GF-D8 (cell line): ENCODE results near the gene SERPINB5.
"Not testable (repeated sequence)": the region's sequence is repeated elsewhere in the genome, so short reads cannot be mapped to it uniquely, and the experiment has no call there.

ENCODE experiments used
- DNase-seq: peaks from one replicate; lab custom pipeline; 2025; lab: John Stamatoyannopoulos, UW

Gene SERPINB5

GRCh38 chr18:63476668-63477067, at the start of gene SERPINB5:
SERPINB5 (plus strand) TSS chr18:63476958; CDS start chr18:63484429, 7,471 bp downstream.
- no peak for DNase-seq

DNA sequence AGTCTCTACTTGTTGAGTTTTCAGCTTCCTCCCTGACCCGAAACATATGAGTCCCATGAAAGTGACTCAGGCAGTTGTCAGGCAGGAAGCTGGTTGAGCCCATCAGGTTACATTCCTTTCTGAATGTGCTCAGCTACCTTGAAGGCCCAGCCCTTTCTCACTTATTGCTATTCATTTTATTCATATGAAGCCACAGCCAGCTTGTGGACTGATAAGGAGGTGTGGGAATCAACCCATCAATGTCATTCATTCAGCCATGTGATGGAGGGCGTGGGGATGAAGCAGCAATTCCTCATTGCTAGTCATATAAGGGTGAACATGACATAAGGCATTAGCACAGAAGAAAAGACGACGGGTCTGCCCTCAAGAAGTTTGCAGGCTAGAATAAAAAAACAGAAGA, 49.2 kb upstream of the SERPINB5 start:
- no peak for DNase-seq

DNA sequence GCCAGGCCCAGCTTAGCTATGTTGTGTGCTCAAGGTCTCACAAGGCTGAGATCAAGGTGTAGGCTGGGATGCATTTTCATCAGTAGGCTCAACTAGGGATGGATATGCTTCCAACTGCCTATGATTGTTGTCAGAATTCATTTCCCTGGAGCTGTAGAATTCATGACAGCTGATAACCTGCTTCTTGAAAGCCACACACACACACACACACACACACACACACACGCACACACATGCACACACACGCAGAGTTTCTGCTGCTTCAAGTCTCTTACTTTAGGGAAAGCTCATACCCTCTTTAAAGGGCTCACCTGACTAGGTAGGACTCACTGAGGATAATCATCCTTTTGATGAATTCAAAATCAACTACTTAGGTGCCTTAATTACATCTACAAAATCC, 46.2 kb upstream of the SERPINB5 start:
- DNase-seq, result no peak

DNA sequence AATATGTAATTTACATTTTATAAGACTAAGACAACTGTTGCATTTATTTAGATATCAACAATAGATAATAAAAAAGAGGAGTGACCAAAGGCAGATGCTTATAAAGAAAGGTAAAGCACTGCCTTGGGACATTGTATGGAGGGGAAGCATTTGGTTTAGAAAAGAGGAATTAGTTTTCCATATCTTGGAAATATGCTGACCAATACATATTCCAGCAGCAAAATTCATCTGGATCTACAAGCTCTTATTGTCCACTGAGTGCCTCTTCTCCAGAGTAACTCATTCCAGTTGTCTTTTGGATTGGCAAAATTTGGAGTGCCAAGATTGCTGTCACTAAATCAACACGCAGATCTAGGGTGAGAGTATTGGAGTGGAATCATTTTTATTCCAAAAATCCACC, 45.6 kb upstream of the SERPINB5 start:
- DNase-seq, result no peak

- no peak for DNase-seq
These were observed 43.4 kb upstream of the SERPINB5 start for GRCh38 chr18:63433334-63433866.

GRCh38 chr18:63438181-63438580, 38.6 kb upstream of the SERPINB5 start:
- DNase-seq, result no peak

GRCh38 chr18:63439334-63439733, 37.4 kb upstream of the SERPINB5 start:
- DNase-seq, result peak; percentile 15

GRCh38 chr18:63440219-63440618, 36.5 kb upstream of the SERPINB5 start:
- no peak for DNase-seq

DNA sequence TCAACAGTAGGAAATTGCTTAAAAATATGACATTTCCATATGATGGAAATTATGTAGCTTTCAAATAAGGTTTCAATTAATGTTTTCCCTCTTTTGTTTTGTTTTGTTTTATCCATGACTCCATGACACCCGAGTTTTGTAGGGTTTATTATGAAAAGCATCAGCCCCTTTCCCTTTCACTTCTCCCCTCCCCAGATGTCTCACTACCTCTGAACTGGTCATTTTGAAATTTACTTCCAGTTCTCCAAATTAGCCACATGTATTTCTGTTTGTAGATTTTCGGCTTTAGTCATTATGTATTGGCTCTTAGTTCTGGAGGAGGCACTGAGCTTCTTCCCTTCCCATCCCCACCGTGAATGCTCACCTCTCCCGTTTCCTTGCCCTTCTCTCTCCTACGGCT, 35.9 kb upstream of the SERPINB5 start:
- DNase-seq, result no peak

- DNase-seq, result no peak
These were observed 32.9 kb upstream of the SERPINB5 start for GRCh38 chr18:63443829-63444228.

DNA sequence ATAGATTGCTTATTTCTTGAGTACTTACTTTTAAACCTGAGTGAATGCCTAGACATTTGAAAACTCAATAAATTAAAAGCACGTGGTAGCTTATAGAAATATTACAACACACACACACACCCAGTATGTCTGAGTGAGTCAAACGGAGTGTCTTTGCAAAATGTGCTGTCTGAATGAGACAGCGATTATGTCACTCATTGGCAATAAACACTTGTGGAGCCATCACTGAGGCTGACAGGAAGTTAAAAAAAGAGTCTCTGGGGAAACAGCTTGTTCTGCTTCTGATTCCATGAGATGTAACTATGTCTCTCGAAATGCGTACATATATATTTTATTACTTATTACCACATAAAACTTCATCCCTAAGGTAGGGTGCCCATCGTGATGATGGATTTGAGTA, 32.2 kb upstream of the SERPINB5 start:
- DNase-seq, result peak; percentile 86

- no peak for DNase-seq
These were observed 31.7 kb upstream of the SERPINB5 start for GRCh38 chr18:63445037-63445436.

DNA sequence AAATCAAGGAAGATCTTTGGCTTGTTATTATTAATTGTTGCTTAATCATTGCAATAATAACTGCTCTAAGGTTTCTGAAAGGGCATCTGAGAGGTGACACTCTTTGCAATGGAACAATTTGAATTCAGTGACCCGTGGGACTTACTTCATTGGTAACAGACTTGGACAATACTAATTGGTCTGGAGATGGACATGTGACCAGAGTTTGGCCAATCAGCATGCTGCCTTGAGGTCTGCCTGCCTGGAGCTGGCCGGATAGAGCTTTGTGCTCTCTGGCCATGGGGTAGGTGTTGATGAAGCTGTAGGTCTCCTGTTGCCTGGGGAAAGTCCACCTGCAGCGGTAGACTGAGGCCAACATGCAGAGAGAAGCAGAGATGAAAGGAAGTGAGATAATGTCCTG, 30.5 kb upstream of the SERPINB5 start:
- no peak for DNase-seq

- no peak for DNase-seq
These were observed 29.7 kb upstream of the SERPINB5 start for GRCh38 chr18:63447066-63447465.

DNA sequence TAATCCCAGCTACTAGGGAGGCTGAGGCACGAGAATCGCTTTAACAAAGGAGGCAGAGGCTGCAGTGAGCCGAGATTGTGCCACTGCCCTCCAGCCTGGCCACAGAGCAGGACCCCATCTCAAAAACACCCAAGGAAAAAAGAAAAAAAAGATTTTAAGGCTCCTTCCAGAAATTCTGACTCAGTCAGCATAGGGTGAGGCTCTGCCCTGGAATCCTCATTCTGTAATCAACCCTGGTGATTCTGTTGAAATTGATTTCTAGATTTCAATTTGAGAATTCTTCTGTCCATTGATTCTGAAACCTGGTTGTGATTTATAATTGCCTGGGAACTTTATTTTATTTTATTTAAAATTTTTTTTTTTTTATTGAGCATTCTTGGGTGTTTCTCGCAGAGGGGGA, 27.3 kb upstream of the SERPINB5 start:
- no peak for DNase-seq

DNA sequence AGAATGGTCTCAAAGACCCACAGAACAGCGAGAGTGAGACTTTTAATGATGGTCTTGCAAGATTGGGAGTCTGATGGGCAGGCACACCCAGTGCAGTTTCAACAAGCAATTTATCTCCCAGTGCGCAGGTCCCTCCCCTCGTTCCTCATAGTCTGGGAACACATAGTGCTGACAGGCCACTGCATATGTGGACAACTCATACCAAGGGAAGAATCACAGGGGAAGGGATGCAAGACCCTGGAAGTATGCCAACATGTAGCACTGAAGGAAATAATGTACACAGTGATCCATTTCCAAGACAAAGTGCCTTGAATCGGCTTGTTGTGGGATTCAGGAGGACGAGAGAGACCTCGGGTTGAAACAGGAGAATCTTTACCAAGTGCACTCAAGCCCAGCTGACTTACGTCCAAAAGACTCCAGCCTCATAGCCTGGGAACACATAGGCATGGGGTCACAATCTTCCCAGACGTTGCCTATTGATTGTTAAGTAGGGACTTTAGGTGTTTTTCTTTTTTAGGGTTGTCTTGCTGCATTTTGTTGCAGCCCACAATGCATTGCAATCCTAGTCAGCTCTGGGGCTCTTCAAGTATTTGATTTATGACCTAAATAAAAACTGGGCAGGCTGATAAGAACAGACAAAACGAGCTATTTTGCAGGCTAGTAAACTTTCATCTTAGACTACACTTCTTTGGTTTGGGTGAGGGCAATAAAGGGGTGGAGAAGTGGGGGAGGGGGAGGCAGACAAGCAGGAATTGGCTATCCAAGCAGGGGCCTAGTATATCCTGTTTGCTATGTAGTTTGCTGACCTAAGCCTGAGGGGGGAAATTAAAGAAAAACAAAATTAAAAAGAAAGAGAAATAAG, 24.7 kb upstream of the SERPINB5 start:
- no peak for DNase-seq

- DNase-seq, result not testable (repeated sequence)
These were observed 24.0 kb upstream of the SERPINB5 start for GRCh38 chr18:63452751-63453150.

GRCh38 chr18:63454497-63454896, 22.3 kb upstream of the SERPINB5 start:
- DNase-seq, result no peak

DNA sequence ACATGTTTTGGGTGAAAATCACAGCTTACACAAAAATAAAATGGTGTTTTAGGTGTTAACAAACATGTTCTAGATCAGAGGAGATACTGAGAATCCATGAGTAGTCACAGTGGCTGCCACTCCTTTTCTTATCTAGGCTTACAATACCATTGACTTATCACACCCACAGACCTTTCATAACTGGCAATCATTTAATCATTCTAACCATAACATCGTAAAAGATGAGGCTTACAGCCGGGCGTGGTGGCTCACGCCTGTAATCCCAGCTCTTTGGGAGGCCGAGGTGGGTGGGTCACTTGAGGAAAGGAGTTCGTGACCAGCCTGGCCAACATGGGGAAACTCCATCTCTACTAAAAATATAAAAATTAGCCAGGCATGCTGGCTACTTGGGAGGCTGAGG, 18.8 kb upstream of the SERPINB5 start:
- no peak for DNase-seq

- no peak for DNase-seq
These were observed 16.3 kb upstream of the SERPINB5 start for GRCh38 chr18:63460414-63460813.

- no peak for DNase-seq
These were observed 12.3 kb upstream of the SERPINB5 start for GRCh38 chr18:63464434-63464833.

DNA sequence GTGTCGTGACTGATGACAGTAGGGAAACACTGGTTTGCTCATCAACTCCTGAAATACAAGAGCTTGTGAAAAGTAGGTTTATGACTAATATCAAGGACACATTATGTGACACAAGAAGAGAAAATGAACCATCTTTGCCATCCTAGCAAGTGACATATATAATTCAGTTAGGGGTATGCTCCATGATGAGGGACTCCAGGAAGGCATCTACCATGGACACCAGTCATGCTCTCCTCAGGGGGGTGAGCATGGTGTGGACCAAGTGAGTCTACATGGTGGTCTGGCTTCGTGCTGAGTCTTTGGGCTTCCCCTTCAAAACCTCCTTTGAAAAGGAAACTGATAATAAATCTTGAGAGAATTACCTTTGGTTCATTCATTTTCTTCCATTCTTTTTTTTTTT, 11.7 kb upstream of the SERPINB5 start:
- DNase-seq, result no peak

DNA sequence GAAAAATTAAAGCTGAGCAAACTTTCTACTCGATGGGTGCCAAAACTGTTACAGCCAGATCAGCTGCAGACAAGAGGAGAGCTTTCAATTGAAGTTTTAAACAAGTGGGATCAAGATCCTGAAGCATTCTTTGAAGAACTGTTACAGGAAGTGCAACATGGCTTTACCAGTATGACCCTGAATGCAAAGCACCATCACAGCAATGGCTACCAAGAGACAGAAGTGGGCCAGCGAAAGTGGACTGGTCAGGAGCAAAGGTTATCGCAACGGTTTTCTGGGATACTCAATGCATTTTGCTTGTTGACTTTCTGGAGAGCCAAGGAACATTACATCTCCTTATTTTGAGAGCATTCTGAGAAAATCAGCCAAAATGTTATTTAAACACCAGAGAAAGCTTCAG, 9.1 kb upstream of the SERPINB5 start:
- no peak for DNase-seq

DNA sequence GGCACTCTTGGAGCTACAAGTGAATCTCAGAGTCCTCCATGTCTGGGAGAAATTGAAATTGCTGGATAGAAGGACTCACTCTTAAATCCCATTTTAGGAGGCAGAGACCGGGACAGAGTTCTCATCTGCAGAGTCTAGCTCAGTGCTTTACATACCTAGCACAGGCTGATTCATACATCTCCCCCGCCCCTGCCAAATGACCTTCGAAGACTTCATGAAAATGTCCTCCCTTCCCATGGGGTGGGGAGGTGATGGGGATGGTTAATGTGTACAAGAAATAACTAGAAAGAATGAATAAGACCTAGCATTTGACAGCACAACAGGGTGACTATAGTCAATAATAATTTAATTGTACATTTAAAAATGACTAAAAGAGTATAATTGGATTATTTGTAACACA, 8.2 kb upstream of the SERPINB5 start:
- DNase-seq, result no peak
